Body of pancreas (tissue), 4 donors: ENCODE results near the gene VNN1. TPM values are rescaled to one million over a fixed set of nuclear protein-coding genes. Genes with fewer than 3 reads are reported as not detected.
A peak's percentile ranks its signal among the peaks of the same experiment; 100 is the strongest.
"Not testable (repeated sequence)": the region's sequence is repeated elsewhere in the genome, so short reads cannot be mapped to it uniquely, and the experiment has no call there.

Source experiments
- ATAC-seq: fragments of 150-250 bp; one replicate; pipeline ENCODE4 v1.9.1; 2016
- DNase-seq, 4 donors: peaks; one replicate each; pipeline ENCODE4 v3.0.0-alpha.2; 2019
- H3K27ac ChIP-seq, 4 donors: fragments of 200-600 bp; sonication (generic); 1 replicate in 3 of 4; 2 replicates in 1 of 4; pipeline versions ENCODE4 v1.5.1 to v1.6.1; 2016 to 2019; ENCODE audit warnings: mild to moderate bottlenecking in 1 of 4, mixed read lengths in 1 of 4, moderate library complexity in 1 of 4
- H3K27me3 ChIP-seq, 2 donors: fragments of 200-600 bp; sonication (generic); one replicate each; pipeline ENCODE4 v1.6.0; 2016; ENCODE audit warnings: mild to moderate bottlenecking in 1 of 2
- H3K36me3 ChIP-seq, 2 donors: fragments of 200-600 bp; sonication (generic); replicated peaks in 1 of 2; 2 replicates each; pipeline ENCODE4 v1.5.1; 2016; ENCODE audit warnings: low read depth in 2 of 2; ENCODE audit not compliant: insufficient read depth in 1 of 2
- H3K4me1 ChIP-seq: fragments of 200-600 bp; sonication (generic); one replicate; pipeline ENCODE4 v1.6.0; 2016
- H3K4me3 ChIP-seq, 2 donors: fragments of 200-600 bp; sonication (generic); 1 replicate in 1 of 2; 2 replicates in 1 of 2; pipeline ENCODE4 v1.5.1; 2016 to 2019
- H3K9me3 ChIP-seq, 3 donors: fragments of 200-600 bp; sonication (generic); 1 replicate in 2 of 3; 2 replicates in 1 of 3; pipeline ENCODE4 v1.5.1; 2016
- POLR2A ChIP-seq, 3 donors: fragments of 450-650 bp; IDR thresholded peaks; one replicate each; pipeline ENCODE4 v1.6.1; 2016; ENCODE audit warnings: antibody characterized with exemption in 3 of 3, mild to moderate bottlenecking in 2 of 3
- WGBS, 2 donors: methylation state at CpG; one replicate each; pipeline ENCODE4 v1.1.5; 2017; 5-methylcytosine and 5-hydroxymethylcytosine counted together
- intact Hi-C: fragments of 100-400 bp; cut with DNase I; formaldehyde crosslinking; loops from one replicate; pipeline ENCODE4 v1.15.1; 2023
- total RNA-seq, 2 donors: library from RNA; depleted of rRNA; stranded (reverse); fragments of >200 nt; gene quantifications; one replicate each; pipeline ENCODE4 v1.1.0, GENCODE V29; 2016
- TF ChIP-seq, protein P1 (sequence below), 7 experiments: fragments of 450-650 bp in 4 of 7; fragments of 200-600 bp in 3 of 7; sonication (generic) in 3 of 7; IDR thresholded peaks; one replicate each; pipeline ENCODE4 v1.5.1; 2016 to 2019; ENCODE audit warnings: antibody characterized with exemption in 7 of 7

VNN1 gene
- total RNA-seq, 2 donors from 2014 or later: 1.3 TPM; not detected in 1

GRCh38 chr6:132684272-132684671, 29.6 kb downstream of the VNN1 start:
- TF ChIP-seq POLR2A (IDR thresholded peaks at IDR 0.05): no peak
- TF ChIP-seq, protein P1, sequence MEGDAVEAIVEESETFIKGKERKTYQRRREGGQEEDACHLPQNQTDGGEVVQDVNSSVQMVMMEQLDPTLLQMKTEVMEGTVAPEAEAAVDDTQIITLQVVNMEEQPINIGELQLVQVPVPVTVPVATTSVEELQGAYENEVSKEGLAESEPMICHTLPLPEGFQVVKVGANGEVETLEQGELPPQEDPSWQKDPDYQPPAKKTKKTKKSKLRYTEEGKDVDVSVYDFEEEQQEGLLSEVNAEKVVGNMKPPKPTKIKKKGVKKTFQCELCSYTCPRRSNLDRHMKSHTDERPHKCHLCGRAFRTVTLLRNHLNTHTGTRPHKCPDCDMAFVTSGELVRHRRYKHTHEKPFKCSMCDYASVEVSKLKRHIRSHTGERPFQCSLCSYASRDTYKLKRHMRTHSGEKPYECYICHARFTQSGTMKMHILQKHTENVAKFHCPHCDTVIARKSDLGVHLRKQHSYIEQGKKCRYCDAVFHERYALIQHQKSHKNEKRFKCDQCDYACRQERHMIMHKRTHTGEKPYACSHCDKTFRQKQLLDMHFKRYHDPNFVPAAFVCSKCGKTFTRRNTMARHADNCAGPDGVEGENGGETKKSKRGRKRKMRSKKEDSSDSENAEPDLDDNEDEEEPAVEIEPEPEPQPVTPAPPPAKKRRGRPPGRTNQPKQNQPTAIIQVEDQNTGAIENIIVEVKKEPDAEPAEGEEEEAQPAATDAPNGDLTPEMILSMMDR (IDR thresholded peaks at IDR 0.05): no peak
- DNase-seq (no peak), ATAC-seq (no peak)
- Histone ChIP-seq H3K9me3 (no peaks in the 10 kb centered on the region), H3K36me3 (no peaks in the 10 kb centered on the region), H3K4me3 (no peak overlapping the region), H3K27me3 (no peaks in the 10 kb centered on the region), H3K27ac (no peak overlapping the region), H3K4me1 (no peaks in the 10 kb centered on the region)
- 69 to 72% methylated on average over 6 of the region's 6 CpGs for WGBS, 2 donors
- intact Hi-C loops: no loop called here

DNA sequence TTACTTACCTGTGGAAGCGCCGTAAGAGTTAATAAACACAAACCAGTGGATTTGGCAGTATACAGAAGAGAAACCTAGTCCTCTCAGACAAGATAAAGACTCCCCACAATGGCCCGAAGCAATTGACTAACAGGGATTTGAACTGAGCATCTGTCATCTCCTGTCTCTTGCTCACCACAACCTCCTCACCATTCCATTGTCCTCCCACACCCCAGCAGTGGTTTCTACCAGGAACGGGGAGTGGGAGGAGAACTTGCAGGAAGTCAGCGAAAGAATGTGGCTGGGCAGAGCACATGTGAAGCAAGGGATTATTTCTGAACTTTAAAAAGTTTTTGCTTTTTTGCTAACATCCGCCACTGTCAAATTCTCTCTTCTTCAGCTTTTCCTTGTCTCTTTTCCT, 30.3 kb downstream of the VNN1 start:
- ATAC-seq: no peak
- intact Hi-C loops: no loop called here

DNA sequence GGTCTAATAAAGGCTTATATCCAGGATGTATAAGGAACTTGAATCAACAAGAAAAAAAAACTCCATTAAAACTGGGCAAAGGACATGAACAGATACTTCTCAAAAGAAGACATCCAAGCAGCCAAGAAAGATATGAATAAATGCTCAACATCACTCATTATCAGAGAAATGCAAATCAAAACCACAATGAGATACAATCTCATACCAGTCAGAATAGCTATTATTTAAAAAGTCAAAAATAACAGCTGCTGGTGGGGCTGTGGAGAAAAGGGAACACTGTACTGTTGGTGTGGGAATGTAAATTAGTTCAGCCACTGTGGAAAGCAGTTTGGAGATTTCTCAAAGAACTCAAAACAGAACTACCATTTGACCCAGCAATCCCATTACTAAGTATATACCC, 34.8 kb downstream of the VNN1 start:
- H3K27ac ChIP-seq, intact Hi-C loops, H3K4me3 ChIP-seq, H3K9me3 ChIP-seq, H3K4me1 ChIP-seq, H3K27me3 ChIP-seq, H3K36me3 ChIP-seq, DNase-seq, ATAC-seq: not testable (repeated sequence)

More for the DNA sequence above, 30.3 kb downstream of the VNN1 start:
- no peak for TF ChIP-seq POLR2A (IDR thresholded peaks at IDR 0.05)
- 66% methylated on average over 6 of the region's 6 CpGs for WGBS, 2 donors
- Histone ChIP-seq H3K4me3 (no peak overlapping the region), H3K27me3 (no peaks in the 10 kb centered on the region), H3K4me1 (no peaks in the 10 kb centered on the region), H3K27ac (peak overlapping the region in 1 of 4 donors; percentile 17), H3K36me3 (no peaks in the 10 kb centered on the region), H3K9me3 (no peaks in the 10 kb centered on the region)
- no peak for DNase-seq

GRCh38 chr6:132675749-132676148, 38.1 kb downstream of the VNN1 start:
- no peaks in the 10 kb centered on the region for H3K27me3 ChIP-seq
- H3K27ac ChIP-seq: no peak overlapping the region
- peaks cover 9% of the 10 kb centered on the region for H3K4me1 ChIP-seq
- H3K9me3 ChIP-seq: no peaks in the 10 kb centered on the region
- no peak for ATAC-seq
- TF ChIP-seq POLR2A (IDR thresholded peaks at IDR 0.05): no peak
- TF ChIP-seq, protein P1 (IDR thresholded peaks at IDR 0.05): no peak
- H3K36me3 ChIP-seq: no peaks in the 10 kb centered on the region
- H3K4me3 ChIP-seq: no peak overlapping the region
- no peak for DNase-seq
- intact Hi-C loops: no loop called here

- WGBS, 2 donors: 66 to 67% methylated on average over 3 of the region's 3 CpGs
- ATAC-seq: no peak
- DNase-seq: no peak
- no peaks in the 10 kb centered on the region for H3K36me3 ChIP-seq
- intact Hi-C loops: no loop called here
- H3K4me1 ChIP-seq: peaks cover 10% of the 10 kb centered on the region
- TF ChIP-seq, protein P1 (IDR thresholded peaks at IDR 0.05): no peak
- no peak for TF ChIP-seq POLR2A (IDR thresholded peaks at IDR 0.05)
- H3K4me3 ChIP-seq: no peak overlapping the region
- no peaks in the 10 kb centered on the region for H3K27me3 ChIP-seq
- H3K27ac ChIP-seq: no peak overlapping the region
- H3K9me3 ChIP-seq: no peaks in the 10 kb centered on the region
Measured at GRCh38 chr6:132675002-132675401, 38.9 kb downstream of the VNN1 start.

GRCh38 chr6:132673376-132674094, 40.3 kb downstream of the VNN1 start:
- no peak for DNase-seq
- WGBS, 2 donors: 74 to 83% methylated on average over 10 of the region's 10 CpGs
- TF ChIP-seq, protein P1 (IDR thresholded peaks at IDR 0.05): no peak
- TF ChIP-seq POLR2A (IDR thresholded peaks at IDR 0.05): no peak

More at GRCh38 chr6:132673376-132674094, 40.3 kb downstream of the VNN1 start:
- H3K36me3 ChIP-seq: no peaks in the 10 kb centered on the region
- H3K27ac ChIP-seq: no peak overlapping the region
- ATAC-seq: no peak
- intact Hi-C loops: no loop called here
- peaks cover 14% of the 10 kb centered on the region for H3K4me1 ChIP-seq
- no peaks in the 10 kb centered on the region for H3K27me3 ChIP-seq
- H3K4me3 ChIP-seq: no peak overlapping the region
- H3K9me3 ChIP-seq: no peaks in the 10 kb centered on the region
